Caki2 (cell line): ENCODE results near the gene ASTN2. TPM values are rescaled to one million over a fixed set of nuclear protein-coding genes. Genes with fewer than 3 reads are reported as not detected.

Source experiments
- DNase-seq: peaks from one replicate; pipeline ENCODE4 v3.0.0-alpha.2; 2015; ENCODE audit warnings: low read depth
- in situ Hi-C: cut with HindIII; loops from 2 replicates; pipeline ENCODE4 v1.10.0; 2016; ENCODE audit warnings: low sequenced_read_pairs, low pct_unique_long_range_greater_than_20kb, mixed read lengths
- total RNA-seq: library from RNA; depleted of rRNA; stranded (reverse); fragments of >200 nt; shearing (Covaris generic); gene quantifications from 2 replicates; pipeline ENCODE4 v1.2.3, GENCODE V29; 2014; ENCODE audit warnings: low replicate concordance

ASTN2 gene
- total RNA-seq, 1 experiment from 2014 or later, result 25.1 TPM

GRCh38 chr9:117377046-117377445 is 37.8 kb downstream of the ASTN2 start:
- DNase-seq, result no peak
- in situ Hi-C loops, result no loop called here

GRCh38 chr9:117375956-117376355 is 38.9 kb downstream of the ASTN2 start:
- DNase-seq, result no peak
- in situ Hi-C loops, result no loop called here

GRCh38 chr9:117374076-117374725 is 40.7 kb downstream of the ASTN2 start:
- in situ Hi-C loops, result no loop called here
- no peak for DNase-seq

GRCh38 chr9:117368684-117369230 is 46.1 kb downstream of the ASTN2 start:
- DNase-seq, result no peak
- in situ Hi-C loops, result no loop called here

GRCh38 chr9:117365438-117365837 is 49.4 kb downstream of the ASTN2 start:
- DNase-seq, result no peak
- in situ Hi-C loops, result no loop called here

- no peak for DNase-seq
- in situ Hi-C loops, result no loop called here
These were observed 51.9 kb downstream of the ASTN2 start for GRCh38 chr9:117363006-117363405.

- in situ Hi-C loops, result no loop called here
- DNase-seq, result no peak
These were observed 54.9 kb downstream of the ASTN2 start for GRCh38 chr9:117359910-117360309.

- in situ Hi-C loops, result no loop called here
- no peak for DNase-seq
These were observed 59.3 kb downstream of the ASTN2 start for GRCh38 chr9:117355542-117355941.

- in situ Hi-C loops, result no loop called here
- DNase-seq, result no peak
These were observed 59.9 kb downstream of the ASTN2 start for GRCh38 chr9:117354997-117355396.

- no peak for DNase-seq
- in situ Hi-C loops, result no loop called here
These were observed 60.5 kb downstream of the ASTN2 start for GRCh38 chr9:117354244-117354847.

- in situ Hi-C loops, result no loop called here
- DNase-seq, result peak; percentile 12
These were observed 69.8 kb downstream of the ASTN2 start for GRCh38 chr9:117344892-117345660.

GRCh38 chr9:117343427-117343826 is 71.4 kb downstream of the ASTN2 start:
- peak; percentile 9 for DNase-seq
- in situ Hi-C loops, result no loop called here

GRCh38 chr9:117341151-117341550 is 73.7 kb downstream of the ASTN2 start:
- no peak for DNase-seq
- in situ Hi-C loops, result no loop called here

GRCh38 chr9:117340422-117340821 is 74.4 kb downstream of the ASTN2 start:
- in situ Hi-C loops, result no loop called here
- no peak for DNase-seq

GRCh38 chr9:117335837-117336433 is 78.9 kb downstream of the ASTN2 start:
- in situ Hi-C loops, result no loop called here
- DNase-seq, result no peak

GRCh38 chr9:117334101-117334500 is 80.8 kb downstream of the ASTN2 start:
- no peak for DNase-seq
- in situ Hi-C loops, result no loop called here

- no peak for DNase-seq
- in situ Hi-C loops, result no loop called here
These were observed 89.0 kb downstream of the ASTN2 start for GRCh38 chr9:117325831-117326230.

GRCh38 chr9:117325110-117325731 is 89.6 kb downstream of the ASTN2 start:
- in situ Hi-C loops, result no loop called here

More at GRCh38 chr9:117325110-117325731, 89.6 kb downstream of the ASTN2 start:
- DNase-seq, result no peak
